D721Med (cell line): Measurements from ENCODE around the gene SMOC2.
"Not testable (repeated sequence)": the region's sequence is repeated elsewhere in the genome, so short reads cannot be mapped to it uniquely, and the experiment has no call there.

ENCODE experiments used
- DNase-seq: peaks from one replicate; pipeline ENCODE4 v3.0.0; 2011; ENCODE audit warnings: low spot score; ENCODE audit not compliant: insufficient read length
- FAIRE-seq: peaks from 2 replicates; lab custom pipeline; 2011; peaks lifted over from hg19 to GRCh38; lab: Jason Lieb, UNC
- CTCF ChIP-seq: IDR thresholded peaks from 2 replicates; pipeline ENCODE4 v1.5.1; 2012; ENCODE audit warnings: mild to moderate bottlenecking, control low read depth; ENCODE audit not compliant: insufficient read depth; ENCODE audit errors: missing control alignments

SMOC2 gene

GRCh38 chr6:168608113-168608400 is 167.1 kb downstream of the SMOC2 start:
- FAIRE-seq (no peak), DNase-seq (no peak)
- TF ChIP-seq CTCF, result no peak

GRCh38 chr6:168609026-168609685 is 168.2 kb downstream of the SMOC2 start:
- FAIRE-seq, result no peak
- no peak for TF ChIP-seq CTCF
- no peak for DNase-seq

- TF ChIP-seq CTCF, result no peak
- DNase-seq, result no peak
- no peak for FAIRE-seq
These were observed 169.0 kb downstream of the SMOC2 start for GRCh38 chr6:168609914-168610490.

GRCh38 chr6:168610966-168611365 is 170.0 kb downstream of the SMOC2 start:
- not testable (repeated sequence) for FAIRE-seq, DNase-seq

GRCh38 chr6:168611691-168612090 is 170.7 kb downstream of the SMOC2 start:
- TF ChIP-seq CTCF, result no peak
- FAIRE-seq, result no peak
- no peak for DNase-seq

GRCh38 chr6:168612586-168612985 is 171.6 kb downstream of the SMOC2 start:
- TF ChIP-seq CTCF, result no peak
- no peak for FAIRE-seq
- no peak for DNase-seq

GRCh38 chr6:168615837-168616236 is 174.9 kb downstream of the SMOC2 start:
- TF ChIP-seq CTCF, result no peak
- DNase-seq (no peak), FAIRE-seq (no peak)
